HG03135 (cell line): Measurements from ENCODE around the gene GRM5.
"Not testable (repeated sequence)": the region's sequence is repeated elsewhere in the genome, so short reads cannot be mapped to it uniquely, and the experiment has no call there.

ENCODE experiments used
- ATAC-seq: cut with Tn5 transposase; IDR thresholded peaks from one replicate; pipeline ENCODE4 v1.9.1; 2021; ENCODE audit warnings: mild to moderate bottlenecking, moderate library complexity; ENCODE audit not compliant: unreplicated experiment

GRM5 gene

GRCh38 chr11:88978992-88979391, 86.8 kb downstream of the GRM5 start:
- ATAC-seq = not testable (repeated sequence)

GRCh38 chr11:88975441-88975840, 90.3 kb downstream of the GRM5 start:
- not testable (repeated sequence) for ATAC-seq

GRCh38 chr11:88972210-88972609, 93.6 kb downstream of the GRM5 start:
- ATAC-seq = no peak

- ATAC-seq = not testable (repeated sequence)
These were observed 104.2 kb downstream of the GRM5 start for GRCh38 chr11:88961621-88962020.

- not testable (repeated sequence) for ATAC-seq
These were observed 105.9 kb downstream of the GRM5 start for GRCh38 chr11:88959857-88960256.

- no peak for ATAC-seq
These were observed 114.8 kb downstream of the GRM5 start for GRCh38 chr11:88950975-88951374.

GRCh38 chr11:88948908-88949307, 116.9 kb downstream of the GRM5 start:
- ATAC-seq = not testable (repeated sequence)

- peak; percentile 57 for ATAC-seq
These were observed 117.8 kb downstream of the GRM5 start for GRCh38 chr11:88947843-88948572.

- ATAC-seq = not testable (repeated sequence)
These were observed 136.1 kb downstream of the GRM5 start for GRCh38 chr11:88929665-88930064.

- not testable (repeated sequence) for ATAC-seq
These were observed 148.7 kb downstream of the GRM5 start for GRCh38 chr11:88917065-88917464.

- ATAC-seq = no peak
These were observed 156.3 kb downstream of the GRM5 start for GRCh38 chr11:88909500-88909899.

- ATAC-seq = not testable (repeated sequence)
These were observed 164.3 kb downstream of the GRM5 start for GRCh38 chr11:88901436-88901835.

- ATAC-seq = not testable (repeated sequence)
These were observed 176.9 kb downstream of the GRM5 start for GRCh38 chr11:88888855-88889254.

GRCh38 chr11:88886796-88887195, 179.0 kb downstream of the GRM5 start:
- ATAC-seq = no peak

- not testable (repeated sequence) for ATAC-seq
These were observed 183.0 kb downstream of the GRM5 start for GRCh38 chr11:88882800-88883199.

GRCh38 chr11:88861618-88862017, 204.2 kb downstream of the GRM5 start:
- no peak for ATAC-seq

- ATAC-seq = not testable (repeated sequence)
These were observed 205.4 kb downstream of the GRM5 start for GRCh38 chr11:88860431-88860830.

GRCh38 chr11:88853963-88854362, 211.8 kb downstream of the GRM5 start:
- ATAC-seq = not testable (repeated sequence)

- not testable (repeated sequence) for ATAC-seq
These were observed 214.2 kb downstream of the GRM5 start for GRCh38 chr11:88851547-88851946.

GRCh38 chr11:88849773-88850172, 216.0 kb downstream of the GRM5 start:
- ATAC-seq = not testable (repeated sequence)

GRCh38 chr11:88849368-88849767, 216.4 kb downstream of the GRM5 start:
- no peak for ATAC-seq

GRCh38 chr11:88846266-88846665, 219.5 kb downstream of the GRM5 start:
- not testable (repeated sequence) for ATAC-seq

GRCh38 chr11:88844941-88845340, 220.8 kb downstream of the GRM5 start:
- ATAC-seq = not testable (repeated sequence)
